GM18511 (cell line): ENCODE data around the gene LRRC36.

Source experiments
- ATAC-seq: cut with Tn5 transposase; IDR thresholded peaks from one replicate; pipeline ENCODE4 v1.9.1; 2021; ENCODE audit warnings: mild to moderate bottlenecking, moderate library complexity; ENCODE audit not compliant: unreplicated experiment

The LRRC36 gene

GRCh38 chr16:67421030-67421429, 94.4 kb downstream of the LRRC36 start:
- no peak for ATAC-seq

- ATAC-seq: no peak
These were observed 96.4 kb downstream of the LRRC36 start for GRCh38 chr16:67423015-67423414.

DNA sequence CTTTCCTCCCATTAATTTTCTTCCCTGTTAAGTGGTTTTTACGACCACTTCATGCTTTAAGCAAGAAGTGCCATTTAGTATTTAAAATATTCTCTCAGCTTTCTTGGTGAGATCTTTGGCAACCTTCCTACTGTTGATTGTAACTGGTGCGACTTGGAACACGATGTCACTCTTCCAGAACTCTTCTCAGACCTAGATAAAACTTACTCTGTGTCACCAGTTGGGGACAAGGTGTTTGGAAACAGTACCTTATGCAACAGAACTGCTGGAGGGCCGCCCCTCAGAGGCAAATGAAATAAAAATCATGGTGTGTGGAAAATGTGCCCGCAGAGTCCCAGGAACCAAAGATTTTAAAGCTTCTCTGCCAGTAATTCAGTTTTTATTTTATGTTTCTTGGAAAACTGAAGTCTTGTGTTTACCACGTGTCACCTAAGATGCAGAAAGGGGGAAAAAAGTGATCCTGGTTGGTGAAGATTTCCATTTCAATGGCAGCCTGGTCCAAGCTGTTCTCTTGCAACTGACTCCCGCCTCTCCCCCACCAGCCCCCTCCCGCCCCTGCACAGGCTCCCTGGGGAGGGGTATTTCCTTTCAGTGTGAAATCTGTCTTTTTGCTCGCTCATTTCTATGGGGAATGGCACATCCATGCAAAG, 97.1 kb downstream of the LRRC36 start:
- ATAC-seq: no peak

DNA sequence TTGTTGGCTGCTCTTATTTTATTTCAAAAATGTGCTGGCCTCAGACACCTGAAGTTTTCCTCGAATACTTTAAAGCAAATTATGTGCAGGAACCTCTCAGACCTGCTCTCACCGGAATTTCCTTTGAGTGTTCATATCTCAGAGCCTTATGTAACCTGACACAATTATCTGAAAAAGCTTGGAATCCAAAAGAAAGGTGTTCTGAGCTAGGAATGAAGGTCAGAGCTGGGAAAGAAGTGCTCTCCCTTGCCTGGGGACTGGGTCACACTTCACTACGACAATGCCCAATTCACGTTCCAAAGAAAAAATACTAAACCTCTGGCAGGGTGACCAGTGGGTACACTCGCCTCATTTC, 97.6 kb downstream of the LRRC36 start:
- ATAC-seq: no peak

GRCh38 chr16:67425061-67425460, 98.4 kb downstream of the LRRC36 start:
- ATAC-seq: no peak

- ATAC-seq: no peak
These were observed 99.0 kb downstream of the LRRC36 start for GRCh38 chr16:67425580-67425979.

GRCh38 chr16:67426022-67426421, 99.4 kb downstream of the LRRC36 start:
- ATAC-seq: no peak

GRCh38 chr16:67426950-67427349, 100.3 kb downstream of the LRRC36 start:
- no peak for ATAC-seq

DNA sequence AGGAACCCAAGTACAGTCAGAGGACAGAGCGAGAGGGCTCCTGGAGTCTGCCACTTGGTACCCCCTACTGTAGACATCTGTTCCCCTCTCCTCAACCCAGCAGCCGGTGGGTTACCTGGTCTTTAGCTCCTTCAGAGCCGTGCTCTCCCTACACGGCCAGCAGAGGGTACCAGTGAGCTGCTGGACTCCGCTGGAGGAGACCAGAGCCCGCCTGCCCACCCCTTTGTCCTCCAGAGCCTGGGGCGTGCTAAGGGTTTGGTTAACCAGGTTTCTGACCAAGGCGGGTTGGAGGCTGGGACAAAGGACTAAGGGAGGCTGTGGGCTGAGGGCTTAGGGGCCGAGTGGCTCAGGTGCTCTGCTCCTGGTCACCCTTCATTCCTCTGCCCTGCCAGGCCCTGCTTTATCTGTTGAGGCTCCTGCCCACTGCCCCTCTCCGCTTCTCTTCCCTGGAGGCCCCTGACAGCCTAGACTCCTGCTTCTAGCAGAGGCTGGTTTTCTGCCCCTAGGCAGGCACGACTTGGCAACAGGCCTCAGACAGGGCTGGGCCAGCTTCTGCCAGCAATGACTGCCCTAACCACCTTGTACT, 101.6 kb downstream of the LRRC36 start:
- no peak for ATAC-seq

GRCh38 chr16:67429053-67429798, 102.6 kb downstream of the LRRC36 start:
- no peak for ATAC-seq

DNA sequence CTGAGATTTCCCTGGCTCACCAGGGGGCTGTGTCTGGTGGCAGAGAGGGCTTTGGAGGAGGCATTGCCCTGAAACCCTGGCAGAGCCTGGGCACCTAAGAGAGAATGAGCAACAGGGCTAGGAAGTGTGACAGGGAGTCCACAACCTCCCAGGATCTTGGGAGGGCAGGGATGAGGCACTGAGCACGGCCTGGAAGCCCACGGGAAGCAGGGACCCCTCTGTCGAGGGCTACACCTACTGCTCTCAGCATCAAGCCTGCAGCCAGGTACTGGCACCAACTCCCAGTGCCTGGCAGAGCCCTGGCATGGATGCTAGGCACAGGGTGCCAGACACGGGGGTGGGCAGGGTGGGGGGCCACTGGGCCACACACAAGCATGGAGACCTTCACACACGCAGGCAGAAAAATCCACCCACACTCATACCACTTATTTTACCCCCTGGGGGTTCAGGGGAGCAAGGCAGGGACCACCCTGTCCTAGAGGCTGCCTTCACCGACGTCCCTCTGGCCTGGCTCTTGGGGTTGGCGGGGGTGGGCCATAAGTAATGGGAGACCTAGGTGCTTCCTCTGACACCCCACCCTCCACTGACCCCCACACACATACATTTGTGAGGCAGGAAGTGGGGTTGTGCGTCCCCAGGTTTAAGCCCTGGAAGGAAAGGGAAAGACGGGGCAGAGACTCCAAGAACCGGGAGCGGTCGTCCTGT, 103.3 kb downstream of the LRRC36 start:
- no peak for ATAC-seq

DNA sequence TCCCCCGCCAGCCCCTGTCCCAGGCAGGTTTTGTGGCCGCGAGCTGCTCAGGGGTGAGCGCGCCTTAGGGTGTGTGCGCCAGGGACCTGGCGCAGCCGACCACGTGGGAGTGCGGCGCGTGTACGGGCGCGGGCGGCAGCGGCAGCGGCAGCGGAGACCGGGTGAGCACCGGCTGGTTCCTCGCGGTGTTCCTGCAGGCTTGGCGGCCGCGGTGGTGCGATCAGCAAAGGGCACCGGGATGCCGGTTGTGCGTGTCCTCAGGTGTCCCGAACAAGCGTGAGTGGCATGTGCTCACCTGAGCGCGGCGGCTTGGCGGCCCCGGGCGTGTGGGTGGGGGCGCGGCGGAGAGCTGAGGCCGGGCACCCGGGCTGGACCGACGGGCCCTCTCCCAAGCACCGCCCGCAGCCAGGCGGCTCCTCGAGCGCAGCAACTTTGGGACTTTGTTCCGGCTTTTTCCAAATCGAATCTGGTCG, 103.9 kb downstream of the LRRC36 start:
- no peak for ATAC-seq

DNA sequence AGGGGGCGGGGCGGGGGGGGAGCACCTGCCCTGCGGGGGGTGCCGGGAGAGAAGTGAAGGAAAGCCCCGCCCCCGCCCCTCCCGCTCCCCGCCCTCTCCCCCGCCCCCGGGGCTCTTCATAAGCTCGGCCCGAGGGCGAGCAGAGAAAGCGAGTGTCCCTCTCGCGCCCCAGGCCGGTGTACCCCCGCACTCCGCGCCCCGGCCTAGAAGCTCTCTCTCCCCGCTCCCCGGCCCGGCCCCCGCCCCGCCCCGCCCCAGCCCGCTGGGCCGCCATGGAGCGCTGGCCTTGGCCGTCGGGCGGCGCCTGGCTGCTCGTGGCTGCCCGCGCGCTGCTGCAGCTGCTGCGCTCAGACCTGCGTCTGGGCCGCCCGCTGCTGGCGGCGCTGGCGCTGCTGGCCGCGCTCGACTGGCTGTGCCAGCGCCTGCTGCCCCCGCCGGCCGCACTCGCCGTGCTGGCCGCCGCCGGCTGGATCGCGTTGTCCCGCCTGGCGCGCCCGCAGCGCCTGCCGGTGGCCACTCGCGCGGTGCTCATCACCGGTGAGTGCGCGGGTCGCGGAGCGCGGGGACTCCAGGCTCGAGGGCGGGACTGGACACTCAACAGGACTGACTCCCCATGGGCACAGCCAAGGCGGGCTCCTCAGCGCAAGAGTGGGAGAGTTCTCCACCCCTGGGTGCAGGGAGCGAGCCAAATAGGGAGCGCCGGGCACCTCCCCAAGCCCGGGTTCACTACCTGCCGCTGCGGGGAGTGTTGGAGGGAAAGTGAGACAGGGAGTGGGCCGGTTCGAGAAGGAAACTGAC, 104.6 kb downstream of the LRRC36 start, which contains the start of gene HSD11B2:
TSS of gene HSD11B2 (plus strand) at position 145 of the 798 bp plus-strand sequence. CDS start at position 273, 128 bp downstream.
- no peak for ATAC-seq

DNA sequence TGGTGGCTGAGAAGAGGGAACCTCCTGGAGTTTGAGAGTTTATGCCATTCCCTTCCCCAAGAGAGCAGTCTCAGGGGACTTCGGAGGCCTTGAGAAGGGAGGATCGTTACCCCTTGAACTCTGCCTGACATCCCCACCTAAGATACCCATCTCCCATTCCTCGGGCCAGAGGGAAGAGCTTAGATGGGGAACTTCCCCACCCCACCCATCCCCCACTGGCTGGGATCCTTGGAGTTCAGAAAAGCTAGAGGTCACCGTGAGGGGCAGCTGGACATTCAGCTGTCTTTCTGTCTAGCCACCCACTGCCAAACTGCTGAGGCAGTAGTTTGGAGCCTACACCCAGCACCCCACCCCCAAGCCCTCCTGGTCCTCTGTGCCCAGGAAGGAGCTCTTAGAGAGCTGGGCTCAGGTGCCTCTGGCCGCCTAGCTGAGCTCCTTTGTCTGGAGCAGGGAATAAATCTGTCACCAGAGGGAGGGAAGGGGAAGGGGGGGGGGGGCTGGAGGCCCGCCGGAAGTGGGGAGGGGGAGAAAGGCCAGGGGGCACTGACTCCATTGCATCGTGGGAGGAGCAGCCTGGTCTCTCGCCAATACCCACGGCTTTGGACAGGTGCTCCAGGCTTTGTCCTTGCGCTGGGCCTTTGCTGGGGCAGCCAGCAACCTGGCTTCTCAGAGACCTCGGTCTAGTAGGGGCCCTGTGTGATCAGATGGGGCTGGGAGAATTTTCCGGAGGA, 105.3 kb downstream of the LRRC36 start:
- ATAC-seq: no peak

GRCh38 chr16:67432506-67432890, 105.9 kb downstream of the LRRC36 start:
- no peak for ATAC-seq

DNA sequence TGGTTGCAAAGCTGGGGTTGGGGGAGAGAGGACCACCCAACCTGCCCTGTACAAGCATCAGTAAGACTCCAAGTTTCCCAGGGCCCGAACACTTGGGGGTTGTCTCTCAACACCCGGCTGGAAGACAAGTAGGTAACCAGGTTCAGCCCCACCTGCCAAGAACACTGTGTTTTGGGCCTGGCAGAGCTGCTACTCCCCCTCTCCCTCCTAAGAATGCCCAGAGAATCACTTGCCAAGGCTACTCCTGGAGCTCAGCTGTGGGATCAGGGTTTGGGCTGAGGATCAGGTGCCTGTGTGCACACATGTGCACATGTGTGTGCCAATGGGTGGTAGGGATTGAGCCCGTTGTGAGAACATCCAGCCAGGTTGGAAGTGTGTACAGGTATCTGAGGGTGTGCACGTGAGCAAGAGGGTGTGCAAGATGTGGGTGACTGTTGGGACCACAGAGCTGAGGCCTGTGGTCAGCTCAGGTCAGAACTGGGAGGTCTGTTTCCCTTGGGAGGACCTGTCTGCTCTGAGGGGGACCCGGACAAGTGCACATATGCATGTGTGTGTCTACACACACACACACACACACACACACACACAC, 106.6 kb downstream of the LRRC36 start:
- no peak for ATAC-seq
